Measurements from ENCODE around the gene SDR42E1. TPM values are rescaled to one million over a fixed set of nuclear protein-coding genes. Genes with fewer than 3 reads are reported as not detected.

Gene SDR42E1
- total RNA-seq, 1 donor from 2014 or later: 10.5 TPM

- no peak for DNase-seq (ENCODE audit: low spot score)
These were observed 71.9 kb downstream of the SDR42E1 start for GRCh38 chr16:81939164-81940056.

Other genes starting within 250 kb of the SDR42E1 start
- gene PLCG2, start 232.2 kb downstream of the SDR42E1 start, total RNA-seq: 130 TPM
- 114 TPM for gene HSD17B2, start 23.8 kb upstream of the SDR42E1 start, total RNA-seq
- gene MPHOSPH6, start 158.8 kb upstream of the SDR42E1 start, total RNA-seq: 14.4 TPM

All from mucosa of gallbladder (tissue), 1 donor.